Endothelial cell of umbilical vein (primary cell): ENCODE measurements around the gene ZNF74. TPM values are rescaled to one million over a fixed set of nuclear protein-coding genes. Genes with fewer than 3 reads are reported as not detected.

Source experiments
- BruUV-seq: library from RNA; stranded (reverse); fragments of 400-500 nt; replicated peaks from 2 replicates; lab custom pipeline; 2021; lab: Mats Ljungman, UMichigan
- CTCF ChIA-PET: fragments of 300-600, 350-600 bp; sonication (Branson Sonifier 250); formaldehyde crosslinking; loops from one replicate; lab custom pipeline; 2021; ENCODE audit warnings: antibody characterized with exemption, inconsistent platforms; lab: Charles Lee
- POLR2A ChIA-PET: fragments of 300-600, 350-600 bp; sonication (Branson Sonifier 250); formaldehyde crosslinking; loops from one replicate; lab custom pipeline; 2021; ENCODE audit warnings: antibody characterized with exemption, inconsistent platforms; lab: Charles Lee
- DNase-seq: peaks from one replicate; pipeline ENCODE4 v3.0.0-alpha.2; 2011; ENCODE audit warnings: low read depth, low spot score
- FAIRE-seq: peaks from 2 replicates; lab custom pipeline; 2011; peaks lifted over from hg19 to GRCh38; lab: Jason Lieb, UNC
- H2AFZ ChIP-seq: 2 replicates; pipeline ENCODE4 v1.6.0; 2012; ENCODE audit warnings: low read depth, low read length, control low read depth, inconsistent platforms
- H3K27ac ChIP-seq: 2 replicates; pipeline ENCODE4 v1.5.1; 2011; ENCODE audit warnings: low read depth, mild to moderate bottlenecking, control low read depth, low read length, moderate library complexity; ENCODE audit not compliant: insufficient read depth
- H3K27me3 ChIP-seq, 2 experiments: 2 replicates each; pipeline versions ENCODE4 v1.6.0 to v1.6.1; 2011; ENCODE audit warnings: low read length in 2 of 2, mixed read lengths in 1 of 2; ENCODE audit not compliant: control insufficient read depth in 2 of 2, insufficient read depth in 2 of 2
- H3K36me3 ChIP-seq, 2 experiments: 2 replicates in 1 of 2; 3 replicates in 1 of 2; pipeline ENCODE4 v1.5.1; 2011; ENCODE audit warnings: low read length in 2 of 2, mild to moderate bottlenecking in 1 of 2, moderate library complexity in 1 of 2; ENCODE audit not compliant: control insufficient read depth in 2 of 2, insufficient read depth in 2 of 2; ENCODE audit errors: extremely low read depth in 1 of 2
- H3K4me1 ChIP-seq: 3 replicates; pipeline ENCODE4 v1.5.1; 2011; ENCODE audit warnings: mild to moderate bottlenecking, low read length; ENCODE audit not compliant: control insufficient read depth, insufficient read depth; ENCODE audit errors: extremely low read depth
- H3K4me2 ChIP-seq: 2 replicates; pipeline ENCODE4 v1.6.1; 2011; ENCODE audit warnings: low read length, control low read depth, mixed read lengths; ENCODE audit not compliant: insufficient read depth
- H3K4me3 ChIP-seq, 3 experiments: fragments of 200-600 bp in 1 of 3; sonication (generic), shearing (Covaris generic) in 1 of 3; replicated peaks in 1 of 3; 2 replicates each; pipeline ENCODE4 v1.5.1; 2011 to 2016; ENCODE audit warnings: control low read depth in 3 of 3, low read length in 3 of 3, mild to moderate bottlenecking in 2 of 3, inconsistent platforms in 1 of 3, low read depth in 1 of 3, moderate library complexity in 1 of 3; ENCODE audit not compliant: insufficient read depth in 1 of 3
- H3K79me2 ChIP-seq: 2 replicates; pipeline ENCODE4 v1.6.0; 2012; ENCODE audit warnings: low read length, inconsistent platforms; ENCODE audit not compliant: control insufficient read depth, insufficient read depth
- H3K9ac ChIP-seq: replicated peaks from 2 replicates; pipeline ENCODE3; 2011; ENCODE audit warnings: low read length, control low read depth; ENCODE audit not compliant: insufficient read depth; ENCODE audit errors: extremely low read depth
- H3K9me1 ChIP-seq: replicated peaks from 3 replicates; pipeline ENCODE4 v1.6.0; 2011; ENCODE audit warnings: mild to moderate bottlenecking, low read length; ENCODE audit not compliant: control insufficient read depth, insufficient read depth; ENCODE audit errors: extremely low read depth
- H3K9me3 ChIP-seq: replicated peaks from 2 replicates; pipeline ENCODE4 v1.5.1; 2012; ENCODE audit warnings: low read length, inconsistent platforms; ENCODE audit not compliant: control insufficient read depth, insufficient read depth
- H4K20me1 ChIP-seq: replicated peaks from 2 replicates; pipeline ENCODE3; 2011; ENCODE audit warnings: mild to moderate bottlenecking, low read length; ENCODE audit not compliant: control insufficient read depth, insufficient read depth; ENCODE audit errors: extremely low read depth
- EZH2 ChIP-seq: IDR thresholded peaks from 2 replicates; pipeline ENCODE4 v1.6.1; 2012; ENCODE audit warnings: borderline replicate concordance, low read depth, mild to moderate bottlenecking, moderate library complexity, low read length, inconsistent platforms; ENCODE audit not compliant: severe bottlenecking
- FOS ChIP-seq: IDR thresholded peaks from 2 replicates; pipeline ENCODE4 v1.6.1; 2011; ENCODE audit warnings: mild to moderate bottlenecking, low read length, moderate library complexity, borderline replicate concordance; ENCODE audit not compliant: insufficient read depth
- GATA2 ChIP-seq: IDR thresholded peaks from 2 replicates; pipeline ENCODE4 v1.7.0; 2011; ENCODE audit warnings: low read depth, mild to moderate bottlenecking, moderate library complexity, mixed read lengths, low read length; ENCODE audit not compliant: insufficient read length, insufficient read depth
- JUN ChIP-seq: IDR thresholded peaks from 2 replicates; pipeline ENCODE4 v1.6.1; 2011; ENCODE audit warnings: borderline replicate concordance, low read depth; ENCODE audit not compliant: insufficient read length, insufficient read depth
- MYC ChIP-seq: IDR thresholded peaks from one replicate; pipeline ENCODE4 v1.6.1; 2011; ENCODE audit warnings: mild to moderate bottlenecking, low read depth, low read length
- POLR2A ChIP-seq: IDR thresholded peaks from 2 replicates; pipeline ENCODE4 v1.6.1; 2012; ENCODE audit warnings: low read depth, mild to moderate bottlenecking, control low read depth, low read length
- POLR2AphosphoS5 ChIP-seq: IDR thresholded peaks from 2 replicates; pipeline ENCODE4 v1.6.1; 2012; ENCODE audit warnings: low read depth, mild to moderate bottlenecking, control low read depth, low read length, moderate library complexity; ENCODE audit not compliant: insufficient read depth
- dilution Hi-C: fragments of 300-500 bp; cut with MboI; formaldehyde crosslinking; loops from one replicate; pipeline ENCODE4 v1.15.0; 2019; ENCODE audit warnings: low sequenced_read_pairs; ENCODE audit not compliant: extremely low pct_ligation_motif_present
- intact Hi-C: fragments of 100-400 bp; cut with micrococcal nuclease; formaldehyde crosslinking; loops from one replicate; pipeline ENCODE4 v1.10.0; 2022
- polyA plus RNA-seq, 4 experiments: library from polyadenylated mRNA; depleted of rRNA in 3 of 4; stranded (reverse) in 3 of 4; unstranded in 1 of 4; fragments of >200 nt; gene quantifications; 2 replicates each; pipeline versions ENCODE4 v1.2.1 to v1.2.3, GENCODE V29; 2011 to 2012; ENCODE audit warnings: missing spikeins in 1 of 4
- total RNA-seq: library from RNA; stranded (reverse); gene quantifications from 2 replicates; pipeline ENCODE4 v1.2.3, GENCODE V29; 2021
- TF ChIP-seq, protein P1 (sequence below): IDR thresholded peaks from 2 replicates; pipeline ENCODE4 v1.6.1; 2011; ENCODE audit not compliant: insufficient read depth, insufficient read length
- TF ChIP-seq, protein P2 (sequence below), 2 donors: IDR thresholded peaks; 1 replicate in 1 of 2; 2 replicates in 1 of 2; pipeline ENCODE4 v1.5.1; 2011; ENCODE audit warnings: low read length in 2 of 2, mild to moderate bottlenecking in 2 of 2, moderate library complexity in 2 of 2, control low read depth in 1 of 2, inconsistent platforms in 1 of 2, low read depth in 1 of 2; ENCODE audit not compliant: insufficient read depth in 1 of 2; ENCODE audit errors: extremely low read depth in 1 of 2

The ZNF74 gene
- total and polyA plus RNA-seq, 2 donors (not counting 3 experiments of a cell fraction or from before 2014, with no cell fraction given), result 8.6 to 13.4 TPM

DNA sequence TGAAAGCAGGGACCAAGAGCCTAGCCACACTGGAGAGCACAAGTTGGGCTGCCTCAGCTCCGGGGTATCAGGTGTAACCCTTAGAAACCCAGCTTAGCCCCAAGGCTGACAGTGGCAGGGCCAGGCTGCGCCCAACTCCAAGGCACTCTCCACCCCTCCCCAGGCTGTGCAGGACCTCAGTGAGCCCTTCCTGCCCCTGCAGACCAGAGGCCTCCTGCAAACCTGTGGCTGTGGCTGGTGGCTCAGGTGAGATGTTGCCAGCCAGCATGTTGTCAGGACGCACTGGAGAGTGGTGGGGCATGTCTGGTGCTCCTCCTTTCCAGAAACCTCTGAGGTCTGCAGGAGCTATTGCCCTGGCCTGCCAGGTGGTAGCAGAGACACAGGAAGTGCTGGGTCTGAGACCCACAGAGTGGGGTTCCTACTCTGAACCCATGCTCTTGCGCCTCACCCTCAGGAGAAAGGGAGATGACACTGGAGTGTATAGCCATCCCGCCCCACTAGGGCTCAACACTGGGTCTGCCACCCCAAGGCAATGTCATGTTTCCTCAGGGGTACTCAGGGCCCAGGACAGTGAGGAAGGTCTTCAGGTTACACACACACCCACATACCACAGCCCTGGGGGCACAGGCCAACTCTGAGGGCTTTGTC lies 46.1 kb downstream of the ZNF74 start:
- POLR2A ChIA-PET, result no interaction called here
- H3K9me3 ChIP-seq, result no peaks in the 10 kb centered on the region
- dilution Hi-C loops, result no loop called here

More for the DNA sequence above, 46.1 kb downstream of the ZNF74 start:
- Histone ChIP-seq H3K4me2 (no peak overlapping the region), H3K4me3 (no peak overlapping the region), H3K9ac (no peak overlapping the region), H3K9me1 (no peaks in the 10 kb centered on the region), H3K79me2 (peaks cover 11% of the 10 kb centered on the region), H4K20me1 (no peaks in the 10 kb centered on the region), H3K27ac (no peak overlapping the region), H3K36me3 (peaks cover 0 to 2% of the 10 kb centered on the region in 2 experiments), H2AFZ (no peak overlapping the region), H3K4me1 (peaks cover 11% of the 10 kb centered on the region), H3K27me3 (no peaks in the 10 kb centered on the region)
- BruUV-seq, result no TSS peak
- TF ChIP-seq POLR2AphosphoS5, result no peak
- TF ChIP-seq, protein P1, sequence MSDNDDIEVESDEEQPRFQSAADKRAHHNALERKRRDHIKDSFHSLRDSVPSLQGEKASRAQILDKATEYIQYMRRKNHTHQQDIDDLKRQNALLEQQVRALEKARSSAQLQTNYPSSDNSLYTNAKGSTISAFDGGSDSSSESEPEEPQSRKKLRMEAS, result no peak
- no peak for TF ChIP-seq MYC
- TF ChIP-seq POLR2A, result no peak
- TF ChIP-seq FOS, result no peak
- no peak for TF ChIP-seq EZH2
- TF ChIP-seq JUN, result no peak
- TF ChIP-seq GATA2, result no peak
- TF ChIP-seq, protein P2, sequence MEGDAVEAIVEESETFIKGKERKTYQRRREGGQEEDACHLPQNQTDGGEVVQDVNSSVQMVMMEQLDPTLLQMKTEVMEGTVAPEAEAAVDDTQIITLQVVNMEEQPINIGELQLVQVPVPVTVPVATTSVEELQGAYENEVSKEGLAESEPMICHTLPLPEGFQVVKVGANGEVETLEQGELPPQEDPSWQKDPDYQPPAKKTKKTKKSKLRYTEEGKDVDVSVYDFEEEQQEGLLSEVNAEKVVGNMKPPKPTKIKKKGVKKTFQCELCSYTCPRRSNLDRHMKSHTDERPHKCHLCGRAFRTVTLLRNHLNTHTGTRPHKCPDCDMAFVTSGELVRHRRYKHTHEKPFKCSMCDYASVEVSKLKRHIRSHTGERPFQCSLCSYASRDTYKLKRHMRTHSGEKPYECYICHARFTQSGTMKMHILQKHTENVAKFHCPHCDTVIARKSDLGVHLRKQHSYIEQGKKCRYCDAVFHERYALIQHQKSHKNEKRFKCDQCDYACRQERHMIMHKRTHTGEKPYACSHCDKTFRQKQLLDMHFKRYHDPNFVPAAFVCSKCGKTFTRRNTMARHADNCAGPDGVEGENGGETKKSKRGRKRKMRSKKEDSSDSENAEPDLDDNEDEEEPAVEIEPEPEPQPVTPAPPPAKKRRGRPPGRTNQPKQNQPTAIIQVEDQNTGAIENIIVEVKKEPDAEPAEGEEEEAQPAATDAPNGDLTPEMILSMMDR (IDR thresholded peaks at IDR 0.05; ENCODE audit: extremely low read depth in 1 of 2, insufficient read depth in 1 of 2, low read depth in 1 of 2, low read length in 2 of 2), result no peak
- CTCF ChIA-PET, result interaction anchor here (1.7 to 2.9 kb wide), 2 partner anchors 16 to 22 kb away, joined by 7 to 18 read pairs; no protein-coding TSS in a partner anchor
- intact Hi-C loops, result loop anchor here (5.0 kb wide), 1 partner anchor 57 kb away; the partner anchor contains the start of gene KLHL22
- no peak for DNase-seq
- no peak for FAIRE-seq
